MCF 10A (cell line): Measurements from ENCODE around the gene PPP1R16B. TPM values are rescaled to one million over a fixed set of nuclear protein-coding genes. Genes with fewer than 3 reads are reported as not detected.

ENCODE experiments used
- BruUV-seq: library from RNA; stranded (reverse); fragments of 400-500 nt; replicated peaks from 2 replicates; lab custom pipeline; 2021; lab: Mats Ljungman, UMichigan
- CTCF ChIA-PET: fragments of 300-600 bp; sonication (Branson Sonifier 250); formaldehyde crosslinking; extraction: SDS; loops from one replicate; lab custom pipeline; 2021; ENCODE audit warnings: antibody characterized with exemption, inconsistent platforms; lab: Yijun Ruan, JAX
- POLR2A ChIA-PET: fragments of 300-600, 350-650 bp; sonication (Branson Sonifier 250); formaldehyde crosslinking; extraction: SDS; loops from one replicate; lab custom pipeline; 2020; ENCODE audit warnings: antibody characterized with exemption, inconsistent platforms; lab: Yijun Ruan, JAX
- DNase-seq: peaks from one replicate; pipeline ENCODE4 v3.0.0-alpha.2; 2018; ENCODE audit not compliant: unreplicated experiment
- H3K27ac Mint-ChIP-seq: one replicate; pipeline ENCODE4 v1.8.0; 2022; ENCODE audit warnings: mild to moderate bottlenecking, low read depth, mixed read lengths; ENCODE audit not compliant: unreplicated experiment
- H3K27me3 Mint-ChIP-seq: one replicate; pipeline ENCODE4 v1.8.0; 2022; ENCODE audit warnings: mixed read lengths; ENCODE audit not compliant: insufficient read depth, unreplicated experiment
- H3K36me3 Mint-ChIP-seq: one replicate; pipeline ENCODE4 v1.8.0; 2022; ENCODE audit warnings: mild to moderate bottlenecking, moderate library complexity, mixed read lengths; ENCODE audit not compliant: insufficient read depth, unreplicated experiment
- H3K4me1 Mint-ChIP-seq: one replicate; pipeline ENCODE4 v1.8.0; 2022; ENCODE audit warnings: mixed read lengths; ENCODE audit not compliant: insufficient read depth, unreplicated experiment
- H3K4me3 Mint-ChIP-seq: one replicate; pipeline ENCODE4 v1.8.0; 2022; ENCODE audit warnings: mild to moderate bottlenecking, moderate library complexity, mixed read lengths; ENCODE audit not compliant: unreplicated experiment
- H3K9me3 Mint-ChIP-seq: one replicate; pipeline ENCODE4 v1.8.0; 2022; ENCODE audit warnings: mixed read lengths; ENCODE audit not compliant: unreplicated experiment
- CTCF ChIP-seq: fragments of 200-600 bp; IDR thresholded peaks from one replicate; pipeline ENCODE4 v1.8.0; 2022; ENCODE audit warnings: antibody characterized with exemption, mild to moderate bottlenecking; ENCODE audit not compliant: unreplicated experiment
- intact Hi-C: fragments of 100-400 bp; cut with micrococcal nuclease; formaldehyde crosslinking; loops from 2 replicates; pipeline ENCODE4 v1.14.1; 2022
- total RNA-seq: library from RNA; stranded (reverse); gene quantifications from 2 replicates; pipeline ENCODE4 v1.2.3, GENCODE V29; 2022

Gene PPP1R16B
- total RNA-seq, 1 experiment from 2014 or later: not detected

- Mint-ChIP-seq H3K36me3 (no peaks in the 10 kb centered on the region), H3K4me3 (no peak overlapping the region), H3K27ac (no peak overlapping the region), H3K4me1 (no peaks in the 10 kb centered on the region), H3K27me3 (no peaks in the 10 kb centered on the region), H3K9me3 (no peaks in the 10 kb centered on the region)
- no peak for TF ChIP-seq CTCF
- intact Hi-C loops: no loop called here
- DNase-seq: no peak
- POLR2A ChIA-PET: interaction anchor here (0.9 kb wide), 1 partner anchor 28 kb away, joined by 4 read pairs; no protein-coding TSS in a partner anchor
- CTCF ChIA-PET: interaction anchor here (0.5 to 1.0 kb wide), 3 partner anchors 67 to 94 kb away, joined by 3 to 4 read pairs (median 3); no protein-coding TSS in a partner anchor
- BruUV-seq: no TSS peak
Measured at GRCh38 chr20:38862226-38862625, 56.7 kb downstream of the PPP1R16B start.

GRCh38 chr20:38863024-38863851 is 57.7 kb downstream of the PPP1R16B start:
- no peak overlapping the region for H3K4me3 Mint-ChIP-seq
- BruUV-seq: no TSS peak

GRCh38 chr20:38864662-38865061 is 59.2 kb downstream of the PPP1R16B start:
- no peak for DNase-seq
- Mint-ChIP-seq H3K27ac (no peak overlapping the region), H3K27me3 (no peaks in the 10 kb centered on the region), H3K36me3 (no peaks in the 10 kb centered on the region), H3K4me3 (no peak overlapping the region), H3K9me3 (no peaks in the 10 kb centered on the region), H3K4me1 (no peaks in the 10 kb centered on the region)
- no TSS peak for BruUV-seq
- ChIA-PET CTCF (interaction anchor here (0.7 to 1.2 kb wide), 2 partner anchors 53 to 216 kb away, joined by 3 to 4 read pairs; no protein-coding TSS in a partner anchor), POLR2A (no interaction called here)
- TF ChIP-seq CTCF: no peak
- intact Hi-C loops: no loop called here

More at GRCh38 chr20:38863024-38863851, 57.7 kb downstream of the PPP1R16B start:
- ChIA-PET CTCF (interaction anchor here (0.6 to 1.2 kb wide), 2 partner anchors 12 to 214 kb away, joined by 3 to 4 read pairs; no protein-coding TSS in a partner anchor), POLR2A (interaction anchor here (0.9 kb wide), 1 partner anchor 29 kb away, joined by 4 read pairs; no protein-coding TSS in a partner anchor)
- no peak for TF ChIP-seq CTCF
- no peak overlapping the region for H3K27ac Mint-ChIP-seq
- intact Hi-C loops: no loop called here
- no peaks in the 10 kb centered on the region for H3K27me3 Mint-ChIP-seq
- H3K9me3 Mint-ChIP-seq: no peaks in the 10 kb centered on the region
- no peaks in the 10 kb centered on the region for H3K36me3 Mint-ChIP-seq
- no peaks in the 10 kb centered on the region for H3K4me1 Mint-ChIP-seq
- DNase-seq: no peak
